ENCODE results near the gene AQP7.
"Not testable (repeated sequence)": the region's sequence is repeated elsewhere in the genome, so short reads cannot be mapped to it uniquely, and the experiment has no call there.

The AQP7 gene

DNA sequence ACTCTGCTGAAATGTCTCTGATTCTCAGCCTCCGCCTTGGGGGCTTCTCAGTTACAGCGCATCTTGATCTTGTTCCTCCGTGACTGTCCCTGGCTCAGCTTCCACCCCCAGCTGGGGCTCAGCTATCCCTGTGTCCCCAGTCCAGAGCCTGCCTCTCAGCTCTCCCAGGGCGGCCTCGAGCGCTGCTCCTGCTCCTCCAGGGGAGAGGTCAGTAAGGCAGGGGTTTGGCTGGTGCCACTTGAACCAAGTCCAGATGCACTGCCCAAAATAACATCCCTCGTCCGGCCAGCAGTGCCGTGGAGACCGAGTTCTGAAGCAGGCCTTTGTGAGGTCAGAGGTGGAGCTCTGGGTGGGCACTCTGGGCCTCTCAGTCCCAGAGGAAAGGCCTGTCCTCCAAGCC, at the start of gene AQP7:
AQP7 (minus strand) TSS at position 198 of the 400 bp plus-strand sequence. CDS start 1,306 bp downstream, outside the sequence.
- DNase-seq: not testable (repeated sequence)

GRCh38 chr9:33450621-33451146, 48.3 kb upstream of the AQP7 start:
- no peak for DNase-seq

GRCh38 chr9:33449715-33450114, 47.3 kb upstream of the AQP7 start:
- no peak for DNase-seq

DNA sequence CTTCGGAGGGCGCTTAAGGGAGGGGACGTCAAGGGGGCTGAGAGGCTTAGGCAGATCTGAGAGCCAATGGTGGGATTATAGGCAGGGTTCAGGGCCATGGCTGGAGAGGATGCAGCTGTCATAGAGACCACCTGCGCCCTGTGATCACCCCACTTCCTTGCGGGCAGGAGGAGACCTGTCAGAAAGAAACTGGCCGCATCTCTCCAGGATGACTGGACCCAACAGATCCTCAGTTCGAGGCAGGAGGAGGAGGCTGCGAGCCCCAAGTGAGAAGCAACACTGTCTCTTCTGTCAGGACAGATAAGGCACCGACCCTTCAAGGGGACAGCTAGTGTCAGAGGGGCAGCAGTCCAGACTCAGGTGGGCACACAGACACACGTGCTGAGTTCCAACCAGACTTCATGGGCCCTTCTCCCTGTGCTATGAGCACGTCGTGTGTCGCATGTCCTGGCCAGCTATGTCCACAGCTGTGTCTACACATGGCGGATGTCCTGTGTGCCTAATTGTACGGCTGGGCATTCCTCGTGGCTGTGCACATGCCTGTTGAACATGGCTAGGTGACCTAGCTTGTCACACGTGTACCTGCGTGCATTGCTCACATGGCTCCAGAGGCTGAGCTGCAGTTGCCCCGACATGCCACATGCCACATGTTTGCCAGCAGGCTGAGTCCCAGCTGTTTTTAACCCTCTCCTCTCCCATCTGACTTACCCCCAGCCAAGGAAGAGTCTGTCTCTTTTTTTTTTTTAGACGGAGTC, 45.6 kb upstream of the AQP7 start:
- no peak for DNase-seq

GRCh38 chr9:33446946-33447798, 44.8 kb upstream of the AQP7 start, which contains the start of gene AQP3:
Gene AQP3 (minus strand): TSS chr9:33447593. CDS start chr9:33447530, 63 bp downstream.
- DNase-seq: peak; percentile 17

GRCh38 chr9:33446240-33446945, 44.0 kb upstream of the AQP7 start:
- DNase-seq: no peak

- DNase-seq: no peak
These were observed 43.2 kb upstream of the AQP7 start for GRCh38 chr9:33445389-33446239.

- no peak for DNase-seq
These were observed 41.2 kb upstream of the AQP7 start for GRCh38 chr9:33443464-33444154.

GRCh38 chr9:33443047-33443446, 40.7 kb upstream of the AQP7 start:
- DNase-seq: no peak

DNA sequence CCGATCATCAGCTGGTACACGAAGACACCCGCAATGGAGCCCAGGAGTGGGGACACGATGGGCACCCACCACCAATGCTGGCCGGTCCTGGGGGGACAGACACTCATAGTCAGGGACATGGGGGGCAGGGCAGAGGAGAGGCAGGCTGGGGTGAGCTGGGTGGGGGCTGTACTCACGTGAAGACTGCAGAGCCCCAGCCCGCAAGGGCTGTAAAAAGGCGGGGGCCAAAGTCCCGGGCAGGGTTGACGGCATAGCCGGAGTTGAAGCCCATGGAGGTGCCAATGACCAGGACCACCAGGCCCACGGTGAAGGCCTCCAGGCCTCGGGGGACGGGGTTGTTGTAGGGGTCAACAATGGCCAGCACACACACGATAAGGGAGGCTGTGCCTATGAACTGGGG, 39.8 kb upstream of the AQP7 start:
- no peak for DNase-seq

- no peak for DNase-seq
These were observed 38.2 kb upstream of the AQP7 start for GRCh38 chr9:33440609-33441008.

- DNase-seq: no peak
These were observed 37.8 kb upstream of the AQP7 start for GRCh38 chr9:33440204-33440603.

DNA sequence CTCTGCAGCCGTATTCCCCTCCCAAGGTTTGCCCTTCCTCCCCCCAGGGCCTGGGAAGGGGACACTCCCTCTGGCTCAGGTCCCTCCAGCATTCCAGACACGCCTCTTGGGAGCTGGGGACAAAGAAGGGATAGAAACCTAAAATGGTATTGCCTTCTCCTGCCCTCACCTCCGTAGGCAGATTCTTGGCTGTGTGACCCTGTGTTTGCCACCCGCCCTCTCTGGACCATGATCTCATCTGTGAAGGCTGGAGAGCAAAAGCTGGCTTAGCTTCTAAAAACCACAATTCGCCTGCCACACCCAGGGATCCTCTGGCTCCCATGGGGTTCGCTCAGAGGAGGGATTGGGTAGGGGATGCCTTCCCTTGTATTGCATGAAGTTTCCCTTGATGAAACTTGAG, 37.4 kb upstream of the AQP7 start:
- no peak for DNase-seq

DNA sequence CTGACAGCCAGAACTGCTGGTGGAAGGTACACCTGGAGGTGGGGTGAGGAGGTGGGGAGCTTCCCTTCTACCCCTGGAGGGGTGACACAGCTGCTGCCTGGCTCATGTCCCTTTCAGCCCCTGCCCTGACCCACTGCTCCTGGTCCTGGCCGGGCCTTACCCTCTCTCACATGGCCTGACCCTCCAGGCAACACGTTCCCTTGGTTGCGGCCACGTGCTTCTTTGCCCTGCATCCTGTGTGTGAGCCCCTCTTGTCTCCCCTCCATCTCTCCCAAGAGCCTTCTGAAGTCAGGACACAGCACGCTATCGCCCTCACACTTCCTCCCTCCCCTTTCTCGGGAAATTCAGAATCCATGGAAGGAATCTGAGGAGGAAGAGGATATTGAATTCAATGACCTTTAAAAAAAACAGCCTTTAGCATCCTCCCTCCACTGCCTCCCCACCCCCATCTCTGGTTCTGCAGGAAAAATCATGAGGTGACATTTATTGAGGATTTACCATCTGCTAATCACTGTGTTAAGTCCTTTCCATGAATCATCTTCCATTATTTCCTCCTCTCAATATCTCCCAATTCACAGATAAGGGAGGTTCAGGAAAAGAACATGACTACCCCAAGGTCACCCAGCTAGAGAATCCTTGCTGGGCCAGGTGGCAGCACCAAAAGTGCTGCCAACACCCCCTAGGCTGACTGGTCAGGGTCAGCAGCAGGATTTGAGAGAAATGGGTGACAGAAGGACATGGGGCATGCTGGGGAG, 36.7 kb upstream of the AQP7 start:
- no peak for DNase-seq

DNA sequence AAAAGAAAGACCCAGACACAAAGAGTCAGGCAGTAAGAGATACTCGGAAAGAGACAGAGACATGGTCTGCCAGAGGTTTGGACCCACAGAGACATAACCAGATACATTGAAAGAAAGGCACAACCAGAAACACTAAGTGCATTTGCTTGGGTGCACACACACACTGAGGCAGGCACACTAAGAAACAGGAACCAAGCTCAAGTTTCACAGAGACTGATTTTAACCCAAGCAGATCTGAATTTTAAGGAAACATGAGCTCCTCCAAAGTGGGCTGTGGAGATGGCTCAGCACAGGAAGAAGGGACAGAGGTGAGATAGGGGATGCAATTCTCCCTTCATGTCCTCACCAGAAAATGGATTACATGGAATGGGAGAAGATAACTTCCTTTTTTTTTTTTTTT, 35.5 kb upstream of the AQP7 start:
- no peak for DNase-seq

GRCh38 chr9:33437205-33437604, 34.8 kb upstream of the AQP7 start:
- DNase-seq: no peak

- DNase-seq: no peak
These were observed 34.1 kb upstream of the AQP7 start for GRCh38 chr9:33436445-33436844.

- no peak for DNase-seq
These were observed 33.5 kb upstream of the AQP7 start for GRCh38 chr9:33435821-33436277.

DNA sequence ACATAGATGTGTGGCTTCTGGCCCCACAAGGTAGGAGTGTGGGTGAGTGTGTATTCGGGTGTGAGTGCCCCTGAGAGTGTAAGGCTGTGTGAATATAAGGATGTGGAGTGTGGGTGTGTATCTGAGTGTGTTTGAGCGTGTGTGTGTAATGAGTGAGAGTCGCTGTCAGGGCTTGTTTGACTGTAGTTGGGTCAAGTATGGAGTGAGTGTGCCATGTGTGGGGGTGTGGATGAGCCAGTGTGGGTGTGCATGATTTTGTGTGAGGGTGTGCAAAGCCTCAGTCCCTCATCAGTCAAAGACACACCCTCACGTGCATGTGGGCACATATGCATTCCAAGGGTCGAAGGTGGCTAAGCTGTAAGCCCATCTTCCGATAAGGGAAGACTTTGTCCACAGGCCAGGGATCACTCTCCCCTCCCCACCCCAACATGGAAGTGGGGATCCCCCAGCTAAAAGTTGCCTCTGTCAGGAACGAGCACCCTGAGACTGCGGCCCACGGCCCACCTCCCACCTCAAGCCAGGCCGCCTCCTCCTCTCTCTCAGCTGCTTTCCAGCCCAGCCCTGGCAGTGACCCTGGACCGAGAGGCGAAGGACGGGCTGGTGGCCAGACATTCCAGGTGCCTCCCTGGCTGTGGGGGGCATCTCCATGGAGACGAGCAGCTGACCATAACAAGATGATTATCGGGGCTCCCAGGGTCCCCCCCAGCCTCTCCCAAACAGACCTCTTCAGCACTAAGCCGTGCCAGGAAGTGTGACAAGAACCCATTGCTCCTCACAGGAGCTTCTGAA, 32.1 kb upstream of the AQP7 start:
- no peak for DNase-seq

DNA sequence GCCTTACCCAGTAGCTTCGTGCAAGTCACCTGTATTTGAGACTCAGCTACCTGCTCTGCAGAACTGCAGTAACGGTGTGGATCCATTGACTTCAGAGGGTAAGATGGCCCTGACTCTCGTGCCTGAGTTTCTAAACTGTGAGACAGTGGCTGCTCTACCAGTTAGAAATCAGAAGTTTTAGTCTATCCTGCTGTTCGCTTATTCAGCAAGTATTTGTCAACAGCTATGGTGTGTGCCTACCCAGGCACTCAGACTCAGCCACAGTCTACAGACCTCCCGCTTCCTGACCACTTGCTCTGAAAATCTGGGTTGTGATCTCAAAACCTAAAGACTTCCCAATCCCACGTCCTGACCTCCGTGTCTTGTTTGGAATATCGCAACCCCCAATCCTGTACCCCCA, 31.5 kb upstream of the AQP7 start:
- DNase-seq: no peak
